Esophagus squamous epithelium (tissue), 4 donors: ENCODE results near the gene MRPL2.

Source experiments
- CTCF ChIP-seq, 6 experiments: fragments of 450-650 bp in 4 of 6; fragments of 200-600 bp in 2 of 6; sonication (generic) in 2 of 6; IDR thresholded peaks; one replicate each; pipeline ENCODE4 v1.5.1; 2016 to 2019; ENCODE audit warnings: antibody characterized with exemption in 6 of 6, mild to moderate bottlenecking in 4 of 6, moderate library complexity in 4 of 6
- POLR2A ChIP-seq, 4 donors: fragments of 450-650 bp; IDR thresholded peaks; one replicate each; pipeline ENCODE4 v1.6.1; 2017; ENCODE audit warnings: antibody characterized with exemption in 4 of 4, mild to moderate bottlenecking in 4 of 4, moderate library complexity in 3 of 4

GRCh38 chr6:43055966-43056365 lies 3.3 kb downstream of the MRPL2 start:
- no peak for TF ChIP-seq CTCF (IDR thresholded peaks at IDR 0.05)
- TF ChIP-seq POLR2A (IDR thresholded peaks at IDR 0.05), result no peak
